CD14-positive monocyte (primary cell): Measurements from ENCODE around the gene RNF213. TPM values are rescaled to one million over a fixed set of nuclear protein-coding genes. Genes with fewer than 3 reads are reported as not detected.

Experiments used
- DNase-seq, 3 donors: peaks; one replicate each; pipeline ENCODE4 v3.0.0-alpha.2; 2011 to 2022
- H2AFZ ChIP-seq: 2 replicates; pipeline ENCODE4 v1.6.0; 2012; ENCODE audit warnings: mild to moderate bottlenecking, low read depth, low read length, inconsistent platforms; ENCODE audit not compliant: insufficient read depth, poor library complexity, severe bottlenecking
- H3K27ac ChIP-seq, 2 donors: 1 replicate in 1 of 2; 2 replicates in 1 of 2; pipeline ENCODE4 v1.5.1; 2012 to 2013; ENCODE audit warnings: low read length in 2 of 2, control low read depth in 1 of 2, inconsistent platforms in 1 of 2, low read depth in 1 of 2, mild to moderate bottlenecking in 1 of 2
- H3K27me3 ChIP-seq, 2 donors: one replicate each; pipeline versions ENCODE4 v1.6.0 to v1.6.1; 2011 to 2013; ENCODE audit warnings: low read length in 2 of 2; ENCODE audit not compliant: control insufficient read depth in 2 of 2, insufficient read depth in 2 of 2
- H3K36me3 ChIP-seq, 2 donors: replicated peaks in 1 of 2; 1 replicate in 1 of 2; 2 replicates in 1 of 2; pipeline versions ENCODE4 v1.5.1 to v1.6.1; 2012 to 2013; ENCODE audit warnings: low read length in 2 of 2, control low read depth in 1 of 2, inconsistent platforms in 1 of 2, mild to moderate bottlenecking in 1 of 2; ENCODE audit not compliant: insufficient read depth in 2 of 2, control insufficient read depth in 1 of 2
- H3K4me1 ChIP-seq, 2 donors: 1 replicate in 1 of 2; 2 replicates in 1 of 2; pipeline versions ENCODE4 v1.5.1 to v1.6.1; 2012 to 2013; ENCODE audit warnings: low read length in 2 of 2, control low read depth in 1 of 2, inconsistent platforms in 1 of 2, mild to moderate bottlenecking in 1 of 2, moderate library complexity in 1 of 2; ENCODE audit not compliant: insufficient read depth in 2 of 2, control insufficient read depth in 1 of 2
- H3K4me2 ChIP-seq: replicated peaks from 2 replicates; pipeline ENCODE3; 2012; ENCODE audit warnings: low read length, moderate library complexity, mild to moderate bottlenecking; ENCODE audit not compliant: poor library complexity, severe bottlenecking; ENCODE audit errors: extremely low read depth
- H3K4me3 ChIP-seq, 3 experiments: fragments of 200-600 bp in 1 of 3; sonication (generic) in 1 of 3; replicated peaks in 1 of 3; 1 replicate in 2 of 3; 2 replicates in 1 of 3; pipeline ENCODE4 v1.5.1; 2011 to 2013; ENCODE audit warnings: low read length in 3 of 3, mild to moderate bottlenecking in 3 of 3, control low read depth in 2 of 3, low read depth in 2 of 3, inconsistent platforms in 1 of 3, moderate library complexity in 1 of 3
- H3K79me2 ChIP-seq: 2 replicates; pipeline ENCODE4 v1.6.0; 2012; ENCODE audit warnings: mild to moderate bottlenecking, control low read depth, inconsistent platforms, low read length, moderate library complexity; ENCODE audit not compliant: insufficient read depth
- H3K9ac ChIP-seq: 2 replicates; pipeline ENCODE4 v1.6.0; 2017; ENCODE audit warnings: low read length, mild to moderate bottlenecking; ENCODE audit not compliant: insufficient read depth, poor library complexity, severe bottlenecking
- H3K9me3 ChIP-seq, 2 donors: replicated peaks in 1 of 2; 1 replicate in 1 of 2; 2 replicates in 1 of 2; pipeline versions ENCODE4 v1.5.1 to v1.6.1; 2012 to 2013; ENCODE audit warnings: low read length in 2 of 2, control low read depth in 1 of 2; ENCODE audit not compliant: control insufficient read depth in 1 of 2, insufficient read depth in 1 of 2
- H4K20me1 ChIP-seq: 2 replicates; pipeline ENCODE4 v1.6.0; 2012; ENCODE audit warnings: mild to moderate bottlenecking, low read length, control low read depth, moderate library complexity; ENCODE audit not compliant: insufficient read depth
- H3K27ac Mint-ChIP-seq, 7 donors: one replicate each; pipeline ENCODE4 v1.8.0; 2020; ENCODE audit warnings: mild to moderate bottlenecking in 7 of 7, mixed read lengths in 7 of 7, moderate library complexity in 6 of 7, inconsistent platforms in 2 of 7
- H3K27me3 Mint-ChIP-seq, 3 donors: one replicate each; pipeline ENCODE4 v1.8.0; 2021 to 2022; ENCODE audit warnings: low read depth in 3 of 3, mild to moderate bottlenecking in 3 of 3, mixed read lengths in 3 of 3, moderate library complexity in 3 of 3, inconsistent platforms in 1 of 3
- H3K36me3 Mint-ChIP-seq, 2 donors: one replicate each; pipeline ENCODE4 v1.8.0; 2020; ENCODE audit warnings: mixed read lengths in 2 of 2, inconsistent platforms in 1 of 2, mild to moderate bottlenecking in 1 of 2
- H3K4me1 Mint-ChIP-seq: one replicate; pipeline ENCODE4 v1.8.0; 2020; ENCODE audit warnings: mild to moderate bottlenecking, mixed read lengths
- H3K4me3 Mint-ChIP-seq, 2 donors: one replicate each; pipeline ENCODE4 v1.8.0; 2020; ENCODE audit warnings: mild to moderate bottlenecking in 2 of 2, mixed read lengths in 2 of 2, moderate library complexity in 1 of 2
- H3K9me3 Mint-ChIP-seq, 7 donors: one replicate each; pipeline ENCODE4 v1.8.0; 2020 to 2022; ENCODE audit warnings: mixed read lengths in 7 of 7, mild to moderate bottlenecking in 6 of 7, moderate library complexity in 6 of 7, inconsistent platforms in 2 of 7
- WGBS: methylation state at CpG from one replicate; pipeline ENCODE4 v1.1.5; 2013; ENCODE audit warnings: missing lambda C conversion rate; ENCODE audit not compliant: insufficient coverage; 5-methylcytosine and 5-hydroxymethylcytosine counted together
- intact Hi-C, 2 donors: fragments of 100-400 bp; cut with micrococcal nuclease; formaldehyde crosslinking; loops; one replicate each; pipeline versions ENCODE4 v1.15.0 to v1.15.1; 2023
- polyA plus RNA-seq, 3 donors: library from polyadenylated mRNA; depleted of rRNA in 1 of 3; unstranded in 2 of 3; stranded (reverse) in 1 of 3; fragments of 300-500 nt in 2 of 3; fragments of >200 nt in 1 of 3; fragmentation: Illumina TruSeq in 2 of 3; gene quantifications; 1 replicate in 2 of 3; 2 replicates in 1 of 3; pipeline ENCODE4 v1.2.3, GENCODE V29; 2012 to 2021
- small RNA-seq: library from RNA; depleted of rRNA; stranded (forward); fragments of <200 nt; gene quantifications from one replicate; pipeline ENCODE3, GENCODE V24; 2012; ENCODE audit warnings: low read depth; ENCODE audit not compliant: insufficient read length
- TF ChIP-seq, protein P1 (sequence below): fragments of 200-600 bp; IDR thresholded peaks from one replicate; pipeline ENCODE4 v1.8.0; 2022; ENCODE audit warnings: antibody characterized with exemption, mild to moderate bottlenecking

The RNF213 gene
- polyA plus RNA-seq, 3 donors, result 10.3 to 196 (median 18.1) TPM

DNA sequence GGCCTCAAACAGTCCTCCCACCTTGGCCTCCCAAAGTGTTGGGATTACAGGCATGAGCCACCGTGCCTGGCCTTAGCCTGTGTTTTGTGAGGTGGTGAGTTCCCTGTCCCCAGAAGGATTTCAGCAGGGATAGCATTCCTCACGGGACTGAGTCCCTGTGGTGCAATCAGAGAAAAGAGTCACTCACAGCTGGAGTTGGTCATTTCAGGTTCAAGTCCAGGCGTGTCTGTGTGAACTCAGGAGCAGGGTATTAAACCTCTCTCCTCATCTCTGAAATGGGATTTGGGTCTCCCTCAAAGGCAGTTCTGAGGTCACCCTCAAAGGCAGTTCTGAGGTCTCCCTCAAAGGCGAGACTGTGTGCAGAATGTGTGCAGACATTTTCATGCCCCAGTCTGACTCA is 187.1 kb downstream of the RNF213 start:
- Histone ChIP-seq H3K27me3 (no peaks in the 10 kb centered on the region), H3K36me3 (no peaks in the 10 kb centered on the region), H3K9me3 (no peaks in the 10 kb centered on the region), H2AFZ (no peak overlapping the region), H3K79me2 (no peaks in the 10 kb centered on the region), H3K4me3 (no peak overlapping the region), H3K4me1 (no peaks in the 10 kb centered on the region), H4K20me1 (no peaks in the 10 kb centered on the region), H3K27ac (no peak overlapping the region), H3K9ac (no peak overlapping the region), H3K4me2 (no peak overlapping the region)
- no peak for DNase-seq
- TF ChIP-seq, protein P1, sequence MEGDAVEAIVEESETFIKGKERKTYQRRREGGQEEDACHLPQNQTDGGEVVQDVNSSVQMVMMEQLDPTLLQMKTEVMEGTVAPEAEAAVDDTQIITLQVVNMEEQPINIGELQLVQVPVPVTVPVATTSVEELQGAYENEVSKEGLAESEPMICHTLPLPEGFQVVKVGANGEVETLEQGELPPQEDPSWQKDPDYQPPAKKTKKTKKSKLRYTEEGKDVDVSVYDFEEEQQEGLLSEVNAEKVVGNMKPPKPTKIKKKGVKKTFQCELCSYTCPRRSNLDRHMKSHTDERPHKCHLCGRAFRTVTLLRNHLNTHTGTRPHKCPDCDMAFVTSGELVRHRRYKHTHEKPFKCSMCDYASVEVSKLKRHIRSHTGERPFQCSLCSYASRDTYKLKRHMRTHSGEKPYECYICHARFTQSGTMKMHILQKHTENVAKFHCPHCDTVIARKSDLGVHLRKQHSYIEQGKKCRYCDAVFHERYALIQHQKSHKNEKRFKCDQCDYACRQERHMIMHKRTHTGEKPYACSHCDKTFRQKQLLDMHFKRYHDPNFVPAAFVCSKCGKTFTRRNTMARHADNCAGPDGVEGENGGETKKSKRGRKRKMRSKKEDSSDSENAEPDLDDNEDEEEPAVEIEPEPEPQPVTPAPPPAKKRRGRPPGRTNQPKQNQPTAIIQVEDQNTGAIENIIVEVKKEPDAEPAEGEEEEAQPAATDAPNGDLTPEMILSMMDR, result no peak
- intact Hi-C loops, result no loop called here
- H3K36me3 Mint-ChIP-seq, result no peaks in the 10 kb centered on the region
- peaks cover 0 to 4% (median 1%) of the 10 kb centered on the region in 7 donors for H3K9me3 Mint-ChIP-seq
- peak overlapping the region in 1 of 7 donors; percentile 31 for H3K27ac Mint-ChIP-seq
- 88% methylated on average over 3 of the region's 4 CpGs for WGBS
- H3K4me3 Mint-ChIP-seq, result no peak overlapping the region
- no peaks in the 10 kb centered on the region for H3K4me1 Mint-ChIP-seq
- peaks cover 1 to 5% (median 5%) of the 10 kb centered on the region in 3 donors for H3K27me3 Mint-ChIP-seq

Small RNA genes lying within 50 kb of the gene (small RNA-seq; reads per million reads assigned to genes)
- not detected for gene MIR4730

Other genes starting within 250 kb of the RNF213 start
- gene TBC1D16, start 225.0 kb upstream of the RNF213 start, polyA plus RNA-seq, result under 1 TPM; 0.11 to 0.53 (median 0.27) TPM
- gene CCDC40, start 224.2 kb upstream of the RNF213 start, polyA plus RNA-seq, result under 1 TPM in 2 of 3 donors, not detected in 1; 0.21 to 0.27 TPM
- 100 to 1,000 TPM; 116 to 140 (median 120) TPM for gene GAA, start 159.3 kb upstream of the RNF213 start, polyA plus RNA-seq
- gene EIF4A3, start 113.7 kb upstream of the RNF213 start, polyA plus RNA-seq, result 100 to 1,000 TPM; 101 to 180 (median 106) TPM
- under 1 TPM; 0.11 to 0.27 (median 0.16) TPM for gene CARD14, start 90.8 kb upstream of the RNF213 start, polyA plus RNA-seq
- 100 to 1,000 TPM in 1 of 3 donors, 10 to 100 TPM in 2; 21.1 to 193 (median 31.3) TPM for gene SGSH, start 40.5 kb upstream of the RNF213 start, polyA plus RNA-seq
- gene SLC26A11, start 40.4 kb upstream of the RNF213 start, polyA plus RNA-seq, result 10 to 100 TPM in 1 of 3 donors, 1 to 10 TPM in 2; 1.8 to 29.7 (median 2.6) TPM
- gene ENDOV, start 154.3 kb downstream of the RNF213 start, polyA plus RNA-seq, result 10 to 100 TPM; 10.4 to 15.7 (median 13.3) TPM
- gene NPTX1, start 215.8 kb downstream of the RNF213 start, polyA plus RNA-seq, result not detected